SU-DHL-6 (cell line): ENCODE measurements around the gene EVL.

ENCODE experiments used
- H2AFZ ChIP-seq: fragments of 200-600 bp; sonication (generic); 2 replicates; pipeline ENCODE4 v1.6.1; 2014; ENCODE audit warnings: low read depth, mild to moderate bottlenecking, moderate library complexity, mixed read lengths, antibody characterized with exemption, low read length; ENCODE audit not compliant: severe bottlenecking
- H3F3A ChIP-seq: fragments of 200-600 bp; shearing (Covaris generic); 2 replicates; pipeline ENCODE4 v1.6.0; 2016; ENCODE audit warnings: antibody characterized with exemption, mild to moderate bottlenecking; ENCODE audit not compliant: insufficient read depth
- H3K27ac ChIP-seq: fragments of 200-600 bp; sonication (generic); 2 replicates; pipeline ENCODE4 v1.5.1; 2016; ENCODE audit warnings: low read depth, mild to moderate bottlenecking, low read length, moderate library complexity, mixed read lengths
- H3K27me3 ChIP-seq: fragments of 200-600 bp; sonication (generic), shearing (Covaris generic); 2 replicates; pipeline ENCODE4 v1.6.0; 2014; ENCODE audit warnings: mild to moderate bottlenecking, low read length
- H3K36me3 ChIP-seq: fragments of 200-600 bp; sonication (generic); 2 replicates; pipeline ENCODE4 v1.6.1; 2014; ENCODE audit warnings: mild to moderate bottlenecking, low read length, mixed read lengths
- H3K4me2 ChIP-seq: fragments of 300-600, 200-600 bp; shearing (Covaris generic), sonication (generic); 2 replicates; pipeline ENCODE4 v1.6.0; 2014; ENCODE audit warnings: low read length, low read depth, mild to moderate bottlenecking; ENCODE audit not compliant: poor library complexity, severe bottlenecking
- H3K4me3 ChIP-seq: fragments of 200-600 bp; sonication (generic); 2 replicates; pipeline ENCODE4 v1.5.1; 2014; ENCODE audit warnings: antibody characterized with exemption, low read length, mild to moderate bottlenecking, mixed read lengths; ENCODE audit not compliant: insufficient read depth, poor library complexity, severe bottlenecking
- H3K79me2 ChIP-seq: fragments of 200-600 bp; sonication (generic); 2 replicates; pipeline ENCODE4 v1.6.1; 2014; ENCODE audit warnings: mild to moderate bottlenecking, low read length, moderate library complexity; ENCODE audit not compliant: insufficient read depth
- H3K9ac ChIP-seq: fragments of 200-600 bp; sonication (generic); 2 replicates; pipeline ENCODE4 v1.7.0; 2014; ENCODE audit warnings: mild to moderate bottlenecking, low read length
- H3K9me2 ChIP-seq: fragments of 200-600 bp; sonication (generic); replicated peaks from 2 replicates; pipeline ENCODE4 v1.6.1; 2014; ENCODE audit warnings: low read length; ENCODE audit not compliant: insufficient read depth
- H3K9me3 ChIP-seq: fragments of 200-600 bp; sonication (generic); 2 replicates; pipeline ENCODE4 v1.6.1; 2014; ENCODE audit warnings: low read length, mixed read lengths; ENCODE audit not compliant: insufficient read depth
- H4K20me1 ChIP-seq: fragments of 200-600 bp; sonication (generic); 2 replicates; pipeline ENCODE4 v1.6.1; 2014; ENCODE audit warnings: low read depth, mild to moderate bottlenecking, antibody characterized with exemption, low read length, moderate library complexity, mixed read lengths
- CTCF ChIP-seq: fragments of 200-600 bp; sonication (generic); IDR thresholded peaks from one replicate; pipeline ENCODE4 v1.5.1; 2017; ENCODE audit warnings: antibody characterized with exemption, mild to moderate bottlenecking, low read length, moderate library complexity; ENCODE audit not compliant: insufficient read depth, poor library complexity, severe bottlenecking
- EZH2phosphoT487 ChIP-seq: fragments of 200-600 bp; sonication (generic), shearing (Covaris generic); conservative IDR thresholded peaks from 2 replicates; pipeline ENCODE4 v1.6.1; 2018; ENCODE audit warnings: mild to moderate bottlenecking, antibody characterized with exemption, low read length, moderate library complexity, mixed read lengths

Gene EVL

GRCh38 chr14:100144645-100144995, 79.4 kb downstream of the EVL start:
- Histone ChIP-seq H3K9me3 (no peaks in the 10 kb centered on the region), H3K79me2 (no peaks in the 10 kb centered on the region), H4K20me1 (no peaks in the 10 kb centered on the region), H3K4me3 (no peak overlapping the region), H2AFZ (no peak overlapping the region), H3K4me2 (no peak overlapping the region), H3K27ac (no peak overlapping the region), H3K27me3 (no peaks in the 10 kb centered on the region), H3K9ac (no peak overlapping the region), H3K36me3 (no peaks in the 10 kb centered on the region), H3F3A (no peaks in the 10 kb centered on the region), H3K9me2 (no peaks in the 10 kb centered on the region)
- TF ChIP-seq CTCF = no peak
- TF ChIP-seq EZH2phosphoT487 = no peak

DNA sequence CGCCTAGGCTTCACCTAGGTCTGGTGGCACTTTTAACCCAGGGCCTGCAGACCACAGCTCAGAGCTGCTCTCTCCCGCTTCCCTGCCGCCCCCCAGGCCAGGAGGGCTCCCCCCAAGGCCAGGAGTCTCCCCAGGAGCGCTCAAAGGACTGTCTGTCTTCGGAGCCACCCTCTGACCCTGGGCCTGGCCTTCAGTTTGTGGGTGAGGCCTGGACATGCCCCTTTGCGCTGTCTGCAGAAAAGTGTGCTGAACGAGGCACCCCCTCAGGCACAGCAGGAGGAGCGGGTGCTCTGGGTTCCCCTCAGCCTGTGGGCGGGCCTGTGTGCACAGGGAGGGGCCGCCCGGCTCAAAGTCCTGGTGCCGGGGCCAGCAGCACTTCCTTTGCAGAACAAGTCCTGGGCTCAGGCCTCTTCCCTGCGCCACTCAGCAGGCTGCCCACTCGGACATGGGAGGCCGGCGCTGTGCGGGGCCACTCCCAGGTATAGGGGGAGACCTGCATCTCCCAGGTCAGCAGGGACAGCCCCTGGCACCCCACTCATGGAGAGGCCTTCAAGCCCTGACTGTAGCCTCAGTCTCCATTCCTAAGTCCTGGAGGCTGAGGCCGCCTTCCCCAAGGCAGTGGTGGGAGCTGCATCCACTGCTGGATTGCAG, 79.9 kb downstream of the EVL start:
- no peak overlapping the region for H3K9ac ChIP-seq
- no peaks in the 10 kb centered on the region for H3F3A ChIP-seq
- no peak overlapping the region for H3K4me2 ChIP-seq
- H2AFZ ChIP-seq = no peak overlapping the region
- H4K20me1 ChIP-seq = no peaks in the 10 kb centered on the region
- H3K79me2 ChIP-seq = no peaks in the 10 kb centered on the region
- H3K36me3 ChIP-seq = no peaks in the 10 kb centered on the region
- H3K27me3 ChIP-seq = no peaks in the 10 kb centered on the region
- TF ChIP-seq CTCF (no peak), EZH2phosphoT487 (no peak)
- H3K9me3 ChIP-seq = no peaks in the 10 kb centered on the region
- no peaks in the 10 kb centered on the region for H3K9me2 ChIP-seq
- no peak overlapping the region for H3K4me3 ChIP-seq
- no peak overlapping the region for H3K27ac ChIP-seq

- no peak overlapping the region for H3K27ac ChIP-seq
- H4K20me1 ChIP-seq = no peaks in the 10 kb centered on the region
- H3K9me2 ChIP-seq = no peaks in the 10 kb centered on the region
- no peaks in the 10 kb centered on the region for H3K36me3 ChIP-seq
- H3F3A ChIP-seq = no peaks in the 10 kb centered on the region
- H3K9ac ChIP-seq = no peak overlapping the region
- no peak for TF ChIP-seq CTCF
- TF ChIP-seq EZH2phosphoT487 = no peak
- no peaks in the 10 kb centered on the region for H3K79me2 ChIP-seq
- H3K27me3 ChIP-seq = no peaks in the 10 kb centered on the region
- no peaks in the 10 kb centered on the region for H3K9me3 ChIP-seq
- no peak overlapping the region for H3K4me3 ChIP-seq
- no peak overlapping the region for H3K4me2 ChIP-seq
- no peak overlapping the region for H2AFZ ChIP-seq
Observed at GRCh38 chr14:100145682-100146464, 80.7 kb downstream of the EVL start.
